HEK293 (cell line): ENCODE results near the gene HPSE2.

Source experiments
- CTCF ChIA-PET: fragments of 350-600 bp; formaldehyde crosslinking; extraction: SDS; loops from one replicate; lab custom pipeline; 2021; ENCODE audit warnings: antibody characterized with exemption; lab: Yijun Ruan, JAX
- POLR2A ChIA-PET: fragments of 300-600 bp; formaldehyde crosslinking; extraction: SDS; loops from one replicate; lab custom pipeline; 2020; ENCODE audit warnings: antibody characterized with exemption, inconsistent platforms; lab: Yijun Ruan, JAX
- H3K27ac ChIP-seq: fragments of 200-500 bp; sonication (Bioruptor generic); 2 replicates; pipeline ENCODE4 v1.5.1; 2014; ENCODE audit warnings: low read depth, low read length, control low read depth, inconsistent platforms; ENCODE audit errors: extremely low read depth
- H3K36me3 ChIP-seq, 2 experiments: fragments of 200-500 bp in 1 of 2; sonication (Bioruptor generic) in 1 of 2; 1 replicate in 1 of 2; 2 replicates in 1 of 2; pipeline ENCODE4 v1.5.1; 2014 to 2017; ENCODE audit warnings: inconsistent platforms in 2 of 2, low read length in 2 of 2; ENCODE audit not compliant: control insufficient read depth in 2 of 2, insufficient read depth in 1 of 2
- H3K4me1 ChIP-seq: fragments of 200-500 bp; sonication (Bioruptor generic); 2 replicates; pipeline ENCODE4 v1.5.1; 2014; ENCODE audit warnings: mild to moderate bottlenecking, low read length, inconsistent platforms; ENCODE audit not compliant: control insufficient read depth, insufficient read depth
- H3K4me3 ChIP-seq: 2 replicates; pipeline ENCODE4 v1.5.1; 2011; ENCODE audit warnings: low read depth, mild to moderate bottlenecking, control low read depth, low read length, moderate library complexity
- H3K9me3 ChIP-seq: fragments of 200-500 bp; sonication (Bioruptor generic); 2 replicates; pipeline ENCODE4 v1.5.1; 2014; ENCODE audit warnings: low read depth, low read length, inconsistent platforms; ENCODE audit not compliant: control insufficient read depth, insufficient read depth
- OVOL3 ChIP-seq: fragments of 450-650 bp; formaldehyde crosslinking; IDR thresholded peaks from 2 replicates; pipeline ENCODE4 v1.5.1; 2016; ENCODE audit warnings: missing biosample characterization, missing genetic modification characterization
- SCRT2 ChIP-seq: fragments of 450-650 bp; formaldehyde crosslinking; IDR thresholded peaks from 2 replicates; pipeline ENCODE4 v1.5.1; 2016; ENCODE audit warnings: missing biosample characterization, missing genetic modification characterization
- SETDB1 ChIP-seq: IDR thresholded peaks from one replicate; pipeline ENCODE4 v1.6.1; 2017; ENCODE audit warnings: mild to moderate bottlenecking, low read length, moderate library complexity, mixed read lengths; ENCODE audit not compliant: insufficient read length
- TCF7L2 ChIP-seq: IDR thresholded peaks from 2 replicates; pipeline ENCODE4 v1.6.1; 2011; ENCODE audit warnings: low read depth, mild to moderate bottlenecking, inconsistent platforms, low read length, moderate library complexity, borderline replicate concordance
- ZBTB21 ChIP-seq: fragments of 450-650 bp; formaldehyde crosslinking; IDR thresholded peaks from 2 replicates; pipeline ENCODE4 v1.5.1; 2017; ENCODE audit warnings: missing biosample characterization, missing genetic modification characterization
- ZBTB48 ChIP-seq: fragments of 450-650 bp; formaldehyde crosslinking; IDR thresholded peaks from 2 replicates; pipeline ENCODE4 v1.5.1; 2016; ENCODE audit warnings: missing biosample characterization, missing genetic modification characterization
- ZEB2 ChIP-seq: fragments of 450-650 bp; formaldehyde crosslinking; IDR thresholded peaks from 2 replicates; pipeline ENCODE4 v1.5.1; 2016; ENCODE audit warnings: missing biosample characterization, missing genetic modification characterization
- ZFP3 ChIP-seq: fragments of 450-650 bp; formaldehyde crosslinking; IDR thresholded peaks from 2 replicates; pipeline ENCODE4 v1.5.1; 2016; ENCODE audit warnings: low read depth, missing biosample characterization, missing genetic modification characterization
- ZNF121 ChIP-seq: fragments of 450-650 bp; formaldehyde crosslinking; IDR thresholded peaks from 2 replicates; pipeline ENCODE4 v1.5.1; 2016; ENCODE audit warnings: missing biosample characterization, missing genetic modification characterization
- ZNF140 ChIP-seq: fragments of 450-650 bp; formaldehyde crosslinking; IDR thresholded peaks from 2 replicates; pipeline ENCODE4 v1.5.1; 2016; ENCODE audit warnings: missing biosample characterization, missing genetic modification characterization
- ZNF19 ChIP-seq: fragments of 450-650 bp; formaldehyde crosslinking; IDR thresholded peaks from 2 replicates; pipeline ENCODE4; 2016; ENCODE audit warnings: missing biosample characterization, missing genetic modification characterization, low read depth
- ZNF335 ChIP-seq: fragments of 450-650 bp; formaldehyde crosslinking; conservative IDR thresholded peaks from 2 replicates; pipeline ENCODE4 v1.5.1; 2016; ENCODE audit warnings: missing biosample characterization, missing genetic modification characterization
- ZNF37A ChIP-seq: fragments of 450-650 bp; IDR thresholded peaks from 2 replicates; pipeline ENCODE4 v1.5.1; 2018; ENCODE audit warnings: missing biosample characterization, missing genetic modification characterization
- ZNF404 ChIP-seq: fragments of 450-650 bp; formaldehyde crosslinking; IDR thresholded peaks from 2 replicates; pipeline ENCODE4 v1.5.1; 2017; ENCODE audit warnings: missing biosample characterization, missing genetic modification characterization
- ZNF423 ChIP-seq: fragments of 450-650 bp; formaldehyde crosslinking; IDR thresholded peaks from 2 replicates; pipeline ENCODE4 v1.5.1; 2016; ENCODE audit warnings: missing biosample characterization, missing genetic modification characterization
- ZNF48 ChIP-seq: fragments of 450-650 bp; formaldehyde crosslinking; IDR thresholded peaks from 2 replicates; pipeline ENCODE4 v1.5.1; 2016; ENCODE audit warnings: missing biosample characterization, missing genetic modification characterization
- ZNF660 ChIP-seq: fragments of 450-650 bp; IDR thresholded peaks from 2 replicates; pipeline ENCODE4 v1.5.1; 2018; ENCODE audit warnings: missing biosample characterization, mild to moderate bottlenecking, missing genetic modification characterization
- ZNF776 ChIP-seq: fragments of 450-650 bp; formaldehyde crosslinking; IDR thresholded peaks from 2 replicates; pipeline ENCODE4 v1.5.0; 2017; ENCODE audit warnings: missing biosample characterization, missing genetic modification characterization, borderline replicate concordance
- ZNF843 ChIP-seq: fragments of 450-650 bp; formaldehyde crosslinking; IDR thresholded peaks from 2 replicates; pipeline ENCODE4 v1.5.1; 2016; ENCODE audit warnings: missing biosample characterization, missing genetic modification characterization
- TF ChIP-seq, protein P1 (sequence below): fragments of 450-650 bp; formaldehyde crosslinking; IDR thresholded peaks from 2 replicates; pipeline ENCODE4 v1.5.0; 2017; ENCODE audit warnings: missing biosample characterization, missing genetic modification characterization, borderline replicate concordance
- TF ChIP-seq, protein P2 (sequence below): fragments of 450-650 bp; formaldehyde crosslinking; IDR thresholded peaks from 2 replicates; pipeline ENCODE4 v1.5.1; 2016; ENCODE audit warnings: missing biosample characterization, missing genetic modification characterization
- TF ChIP-seq, protein P3 (sequence below): fragments of 450-650 bp; formaldehyde crosslinking; IDR thresholded peaks from 2 replicates; pipeline ENCODE4; 2016; ENCODE audit warnings: missing biosample characterization, missing genetic modification characterization
- TF ChIP-seq, protein P4 (sequence below): fragments of 450-650 bp; formaldehyde crosslinking; optimal IDR thresholded peaks from 2 replicates; pipeline ENCODE3; 2016; ENCODE audit warnings: missing biosample characterization, mild to moderate bottlenecking, missing genetic modification characterization

The HPSE2 gene

DNA sequence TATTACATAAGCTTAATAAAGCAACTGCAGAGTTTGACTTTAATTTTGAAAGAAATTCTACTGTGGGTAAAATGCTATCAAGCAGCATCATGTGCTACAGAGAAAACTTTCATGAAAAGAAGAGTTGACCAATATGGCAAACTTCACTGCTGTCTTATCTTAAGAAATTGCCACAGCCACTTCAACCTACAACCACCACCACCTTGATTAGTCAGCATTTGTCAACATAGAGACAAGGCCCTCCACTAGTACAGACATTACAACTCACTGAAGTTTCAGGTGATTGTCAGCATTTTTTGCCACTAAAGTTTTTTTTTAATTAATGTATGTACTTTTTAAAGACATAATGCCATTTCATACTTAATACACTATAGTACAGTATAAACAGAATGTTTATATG is 350.3 kb downstream of the HPSE2 start (continued):
- no peak for TF ChIP-seq ZNF37A (tag by site-specific recombination)
- no peak for TF ChIP-seq ZNF660 (tag by site-specific recombination)
- TF ChIP-seq, protein P1, sequence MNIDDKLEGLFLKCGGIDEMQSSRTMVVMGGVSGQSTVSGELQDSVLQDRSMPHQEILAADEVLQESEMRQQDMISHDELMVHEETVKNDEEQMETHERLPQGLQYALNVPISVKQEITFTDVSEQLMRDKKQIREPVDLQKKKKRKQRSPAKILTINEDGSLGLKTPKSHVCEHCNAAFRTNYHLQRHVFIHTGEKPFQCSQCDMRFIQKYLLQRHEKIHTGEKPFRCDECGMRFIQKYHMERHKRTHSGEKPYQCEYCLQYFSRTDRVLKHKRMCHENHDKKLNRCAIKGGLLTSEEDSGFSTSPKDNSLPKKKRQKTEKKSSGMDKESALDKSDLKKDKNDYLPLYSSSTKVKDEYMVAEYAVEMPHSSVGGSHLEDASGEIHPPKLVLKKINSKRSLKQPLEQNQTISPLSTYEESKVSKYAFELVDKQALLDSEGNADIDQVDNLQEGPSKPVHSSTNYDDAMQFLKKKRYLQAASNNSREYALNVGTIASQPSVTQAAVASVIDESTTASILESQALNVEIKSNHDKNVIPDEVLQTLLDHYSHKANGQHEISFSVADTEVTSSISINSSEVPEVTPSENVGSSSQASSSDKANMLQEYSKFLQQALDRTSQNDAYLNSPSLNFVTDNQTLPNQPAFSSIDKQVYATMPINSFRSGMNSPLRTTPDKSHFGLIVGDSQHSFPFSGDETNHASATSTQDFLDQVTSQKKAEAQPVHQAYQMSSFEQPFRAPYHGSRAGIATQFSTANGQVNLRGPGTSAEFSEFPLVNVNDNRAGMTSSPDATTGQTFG (tag by site-specific recombination): no peak
- no peak for TF ChIP-seq TCF7L2

DNA sequence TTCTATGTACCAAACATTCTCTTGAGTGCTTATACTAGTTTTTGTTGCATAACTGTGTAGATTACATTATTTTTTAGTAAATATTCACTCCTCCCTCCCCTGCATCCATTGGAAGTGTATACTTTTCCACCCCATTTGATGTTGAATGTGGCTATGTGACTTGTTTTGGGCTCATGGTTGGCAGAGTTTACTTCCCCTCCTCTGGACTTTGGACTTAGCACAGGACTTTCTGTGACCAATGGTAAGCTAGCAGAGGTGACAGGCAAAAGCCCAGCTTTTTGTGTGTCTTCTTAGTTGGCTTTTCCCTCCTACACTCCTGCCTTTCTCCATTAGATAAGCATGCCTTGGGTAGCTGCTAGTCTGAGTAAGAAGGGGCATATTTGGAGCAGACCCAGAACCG is 353.9 kb downstream of the HPSE2 start:
- H3K4me1 ChIP-seq: no peaks in the 10 kb centered on the region
- POLR2A ChIA-PET: interaction anchor here (0.6 kb wide), 1 partner anchor 680 kb away, joined by 3 read pairs; no protein-coding TSS in a partner anchor
- H3K9me3 ChIP-seq: no peaks in the 10 kb centered on the region
- no peaks in the 10 kb centered on the region for H3K36me3 ChIP-seq
- no peak for TF ChIP-seq SETDB1
- no peak for TF ChIP-seq ZBTB48 (tag by site-specific recombination)
- no peak for TF ChIP-seq ZNF335 (tag by site-specific recombination)
- no peak for TF ChIP-seq ZNF121
- TF ChIP-seq ZEB2 (tag by site-specific recombination): no peak
- no peak for TF ChIP-seq ZNF843 (tag by site-specific recombination)
- TF ChIP-seq ZNF776: no peak
- no peak overlapping the region for H3K27ac ChIP-seq
- CTCF ChIA-PET: no interaction called here
- H3K4me3 ChIP-seq: no peak overlapping the region

DNA sequence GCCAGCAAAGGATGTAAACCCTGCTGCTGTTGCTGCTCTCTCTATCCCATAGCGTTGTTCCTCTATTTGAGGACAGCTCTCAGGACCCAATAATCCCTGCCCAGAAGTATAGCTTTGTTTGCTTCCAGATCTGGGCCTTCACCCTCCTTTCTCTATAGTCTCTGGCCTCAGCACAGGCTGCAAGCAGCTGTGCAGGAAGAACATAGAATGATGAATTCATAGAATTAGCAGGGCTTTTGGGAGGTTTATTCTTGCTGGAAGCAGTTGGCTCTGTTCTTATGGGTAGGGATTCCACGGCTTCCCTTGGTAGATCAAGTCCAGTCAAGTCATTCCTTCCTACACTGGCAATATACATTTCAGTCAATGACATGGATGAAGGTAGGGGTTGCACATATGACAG is 354.7 kb downstream of the HPSE2 start:
- no peak overlapping the region for H3K4me3 ChIP-seq
- H3K27ac ChIP-seq: no peak overlapping the region
- POLR2A ChIA-PET: no interaction called here
- no peaks in the 10 kb centered on the region for H3K4me1 ChIP-seq
- H3K36me3 ChIP-seq: no peaks in the 10 kb centered on the region
- H3K9me3 ChIP-seq: no peaks in the 10 kb centered on the region
- TF ChIP-seq SCRT2 (tag by site-specific recombination) (no peak), ZNF423 (tag by site-specific recombination) (no peak), ZFP3 (tag by site-specific recombination) (no peak), ZNF404 (no peak), ZNF48 (tag by site-specific recombination) (no peak), ZNF19 (tag by site-specific recombination) (no peak), OVOL3 (tag by site-specific recombination) (no peak), ZNF140 (no peak), ZBTB21 (tag by site-specific recombination) (no peak)
- TF ChIP-seq, protein P2, sequence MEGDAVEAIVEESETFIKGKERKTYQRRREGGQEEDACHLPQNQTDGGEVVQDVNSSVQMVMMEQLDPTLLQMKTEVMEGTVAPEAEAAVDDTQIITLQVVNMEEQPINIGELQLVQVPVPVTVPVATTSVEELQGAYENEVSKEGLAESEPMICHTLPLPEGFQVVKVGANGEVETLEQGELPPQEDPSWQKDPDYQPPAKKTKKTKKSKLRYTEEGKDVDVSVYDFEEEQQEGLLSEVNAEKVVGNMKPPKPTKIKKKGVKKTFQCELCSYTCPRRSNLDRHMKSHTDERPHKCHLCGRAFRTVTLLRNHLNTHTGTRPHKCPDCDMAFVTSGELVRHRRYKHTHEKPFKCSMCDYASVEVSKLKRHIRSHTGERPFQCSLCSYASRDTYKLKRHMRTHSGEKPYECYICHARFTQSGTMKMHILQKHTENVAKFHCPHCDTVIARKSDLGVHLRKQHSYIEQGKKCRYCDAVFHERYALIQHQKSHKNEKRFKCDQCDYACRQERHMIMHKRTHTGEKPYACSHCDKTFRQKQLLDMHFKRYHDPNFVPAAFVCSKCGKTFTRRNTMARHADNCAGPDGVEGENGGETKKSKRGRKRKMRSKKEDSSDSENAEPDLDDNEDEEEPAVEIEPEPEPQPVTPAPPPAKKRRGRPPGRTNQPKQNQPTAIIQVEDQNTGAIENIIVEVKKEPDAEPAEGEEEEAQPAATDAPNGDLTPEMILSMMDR (tag by site-specific recombination): no peak
- TF ChIP-seq, protein P3, sequence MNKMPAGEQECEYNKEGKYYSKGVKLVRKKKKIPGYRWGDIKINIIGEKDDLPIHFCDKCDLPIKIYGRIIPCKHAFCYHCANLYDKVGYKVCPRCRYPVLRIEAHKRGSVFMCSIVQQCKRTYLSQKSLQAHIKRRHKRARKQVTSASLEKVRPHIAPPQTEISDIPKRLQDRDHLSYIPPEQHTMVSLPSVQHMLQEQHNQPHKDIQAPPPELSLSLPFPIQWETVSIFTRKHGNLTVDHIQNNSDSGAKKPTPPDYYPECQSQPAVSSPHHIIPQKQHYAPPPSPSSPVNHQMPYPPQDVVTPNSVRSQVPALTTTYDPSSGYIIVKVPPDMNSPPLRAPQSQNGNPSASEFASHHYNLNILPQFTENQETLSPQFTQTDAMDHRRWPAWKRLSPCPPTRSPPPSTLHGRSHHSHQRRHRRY: no peak
- TF ChIP-seq, protein P4, sequence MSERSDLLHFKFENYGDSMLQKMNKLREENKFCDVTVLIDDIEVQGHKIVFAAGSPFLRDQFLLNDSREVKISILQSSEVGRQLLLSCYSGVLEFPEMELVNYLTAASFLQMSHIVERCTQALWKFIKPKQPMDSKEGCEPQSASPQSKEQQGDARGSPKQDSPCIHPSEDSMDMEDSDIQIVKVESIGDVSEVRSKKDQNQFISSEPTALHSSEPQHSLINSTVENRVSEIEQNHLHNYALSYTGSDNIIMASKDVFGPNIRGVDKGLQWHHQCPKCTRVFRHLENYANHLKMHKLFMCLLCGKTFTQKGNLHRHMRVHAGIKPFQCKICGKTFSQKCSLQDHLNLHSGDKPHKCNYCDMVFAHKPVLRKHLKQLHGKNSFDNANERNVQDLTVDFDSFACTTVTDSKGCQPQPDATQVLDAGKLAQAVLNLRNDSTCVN: no peak
- CTCF ChIA-PET: interaction anchor here (0.7 kb wide), 1 partner anchor 1086 kb away, joined by 4 read pairs; no protein-coding TSS in a partner anchor
